Mononuclear cell (primary cell): ENCODE data around the gene COMMD8. TPM values are rescaled to one million over a fixed set of nuclear protein-coding genes. Genes with fewer than 3 reads are reported as not detected.
"Not testable (repeated sequence)": the region's sequence is repeated elsewhere in the genome, so short reads cannot be mapped to it uniquely, and the experiment has no call there.

ENCODE experiments used
- H3K27me3 ChIP-seq: 2 replicates; pipeline ENCODE4 v1.6.0; 2011; ENCODE audit warnings: low read length, control low read depth; ENCODE audit not compliant: insufficient read depth
- H3K4me1 ChIP-seq: 2 replicates; pipeline ENCODE4 v1.5.1; 2011; ENCODE audit warnings: mild to moderate bottlenecking, low read length, control low read depth; ENCODE audit not compliant: insufficient read depth
- H3K4me3 ChIP-seq: 2 replicates; pipeline ENCODE4 v1.5.1; 2011; ENCODE audit warnings: mild to moderate bottlenecking, low read length, moderate library complexity
- H3K9me3 ChIP-seq: 2 replicates; pipeline ENCODE4 v1.5.1; 2011; ENCODE audit warnings: low read depth, mild to moderate bottlenecking, control low read depth, low read length
- total RNA-seq: library from RNA; depleted of rRNA; stranded (reverse); fragments of >200 nt; gene quantifications from one replicate; pipeline ENCODE4 v1.2.3, GENCODE V29; 2012

COMMD8 gene
- total RNA-seq: 10.1 TPM

- Histone ChIP-seq H3K4me3 (peak within 1 kb of the TSS; percentile 78), H3K4me1 (peaks cover 20% of the 10 kb centered on the region), H3K9me3 (no peaks in the 10 kb centered on the region), H3K27me3 (no peaks in the 10 kb centered on the region)
Measured at GRCh38 chr4:47463235-47463956, at the start of gene COMMD8. COMMD8 (minus strand) TSS chr4:47463702; CDS start chr4:47463651, 51 bp downstream.

GRCh38 chr4:47510506-47511143, 47.1 kb upstream of the COMMD8 start:
- H3K9me3 ChIP-seq: no peaks in the 10 kb centered on the region
- H3K4me1 ChIP-seq: peaks cover 23% of the 10 kb centered on the region
- H3K4me3 ChIP-seq: no peak overlapping the region
- H3K27me3 ChIP-seq: no peaks in the 10 kb centered on the region

- no peaks in the 10 kb centered on the region for H3K9me3 ChIP-seq
- H3K4me3 ChIP-seq: no peak overlapping the region
- peaks cover 15% of the 10 kb centered on the region for H3K4me1 ChIP-seq
- H3K27me3 ChIP-seq: no peaks in the 10 kb centered on the region
Measured at GRCh38 chr4:47505666-47506065, 42.2 kb upstream of the COMMD8 start.

GRCh38 chr4:47505147-47505546, 41.6 kb upstream of the COMMD8 start:
- no peak overlapping the region for H3K4me3 ChIP-seq
- H3K27me3 ChIP-seq: no peaks in the 10 kb centered on the region
- H3K9me3 ChIP-seq: no peaks in the 10 kb centered on the region
- peaks cover 17% of the 10 kb centered on the region for H3K4me1 ChIP-seq

GRCh38 chr4:47500776-47501175, 37.3 kb upstream of the COMMD8 start:
- no peaks in the 10 kb centered on the region for H3K9me3 ChIP-seq
- H3K4me1 ChIP-seq: peaks cover 29% of the 10 kb centered on the region
- no peak overlapping the region for H3K4me3 ChIP-seq

GRCh38 chr4:47499700-47500099, 36.2 kb upstream of the COMMD8 start:
- peaks cover 24% of the 10 kb centered on the region for H3K4me1 ChIP-seq
- no peaks in the 10 kb centered on the region for H3K9me3 ChIP-seq
- H3K27me3 ChIP-seq: no peaks in the 10 kb centered on the region
- H3K4me3 ChIP-seq: no peak overlapping the region

More at GRCh38 chr4:47500776-47501175, 37.3 kb upstream of the COMMD8 start:
- no peaks in the 10 kb centered on the region for H3K27me3 ChIP-seq

- H3K4me1 ChIP-seq: peaks cover 24% of the 10 kb centered on the region
- no peak overlapping the region for H3K4me3 ChIP-seq
- no peaks in the 10 kb centered on the region for H3K9me3 ChIP-seq
- H3K27me3 ChIP-seq: no peaks in the 10 kb centered on the region
Measured at GRCh38 chr4:47498899-47499298, 35.4 kb upstream of the COMMD8 start.

- H3K4me3 ChIP-seq: no peak overlapping the region
- peaks cover 16% of the 10 kb centered on the region for H3K4me1 ChIP-seq
- H3K27me3 ChIP-seq: no peaks in the 10 kb centered on the region
- no peaks in the 10 kb centered on the region for H3K9me3 ChIP-seq
Measured at GRCh38 chr4:47494124-47494430, 30.6 kb upstream of the COMMD8 start.

GRCh38 chr4:47493238-47494123, 30.0 kb upstream of the COMMD8 start:
- peaks cover 12% of the 10 kb centered on the region for H3K4me1 ChIP-seq
- H3K4me3 ChIP-seq: no peak overlapping the region

GRCh38 chr4:47490550-47490949, 27.0 kb upstream of the COMMD8 start:
- Histone ChIP-seq H3K4me3 (no peak overlapping the region), H3K4me1 (peaks cover 26% of the 10 kb centered on the region), H3K9me3 (no peaks in the 10 kb centered on the region), H3K27me3 (no peaks in the 10 kb centered on the region)

More at GRCh38 chr4:47493238-47494123, 30.0 kb upstream of the COMMD8 start:
- Histone ChIP-seq H3K9me3 (no peaks in the 10 kb centered on the region), H3K27me3 (no peaks in the 10 kb centered on the region)

- no peaks in the 10 kb centered on the region for H3K9me3 ChIP-seq
- H3K4me3 ChIP-seq: no peak overlapping the region
- H3K27me3 ChIP-seq: no peaks in the 10 kb centered on the region
- H3K4me1 ChIP-seq: peaks cover 39% of the 10 kb centered on the region
Measured at GRCh38 chr4:47488706-47489105, 25.2 kb upstream of the COMMD8 start.

GRCh38 chr4:47486727-47487126, 23.2 kb upstream of the COMMD8 start:
- not testable (repeated sequence) for H3K9me3 ChIP-seq, H3K27me3 ChIP-seq, H3K4me3 ChIP-seq
- peaks cover 47% of the 10 kb centered on the region for H3K4me1 ChIP-seq

GRCh38 chr4:47486231-47486673, 22.8 kb upstream of the COMMD8 start:
- Histone ChIP-seq H3K9me3 (no peaks in the 10 kb centered on the region), H3K4me1 (peaks cover 47% of the 10 kb centered on the region), H3K27me3 (no peaks in the 10 kb centered on the region), H3K4me3 (peak overlapping the region; percentile 68)

GRCh38 chr4:47485768-47486167, 22.3 kb upstream of the COMMD8 start:
- Histone ChIP-seq H3K4me1 (peaks cover 45% of the 10 kb centered on the region), H3K4me3 (peak overlapping the region; percentile 68), H3K27me3 (no peaks in the 10 kb centered on the region), H3K9me3 (no peaks in the 10 kb centered on the region)

GRCh38 chr4:47485047-47485692, 21.7 kb upstream of the COMMD8 start, which contains the start of gene ATP10D:
ATP10D (plus strand) TSS chr4:47485275; CDS start chr4:47512541, 27,266 bp downstream.
- peak within 1 kb of the TSS; percentile 68 for H3K4me3 ChIP-seq
- no peaks in the 10 kb centered on the region for H3K27me3 ChIP-seq
- peaks cover 39% of the 10 kb centered on the region for H3K4me1 ChIP-seq
- no peaks in the 10 kb centered on the region for H3K9me3 ChIP-seq
